ENCODE data around the gene SLC8A2. TPM values are rescaled to one million over a fixed set of nuclear protein-coding genes. Genes with fewer than 3 reads are reported as not detected.

The SLC8A2 gene
- total and polyA plus RNA-seq, 2 of the 8 experiments (the other 6 are each of a cell fraction or from before 2014, with no cell fraction given) = 7.3 to 12.4 TPM

- H2BK5ac ChIP-seq (ENCODE audit: low read depth, low read length) = no peak overlapping the region
- H3K27ac ChIP-seq (ENCODE audit: low read depth, low read length) = no peak overlapping the region
- H3K27me3 ChIP-seq (replicated peaks in 1 of 4; ENCODE audit: control insufficient read depth in 3 of 4, extremely low read depth in 1 of 4, insufficient read depth in 3 of 4, low read length in 3 of 4) = no peaks in the 10 kb centered on the region
- no peak overlapping the region for H2BK120ac ChIP-seq (replicated peaks; ENCODE audit: low read depth, low read length)
- ChIA-PET CTCF (ENCODE audit: partially characterized antibody) (interaction anchor here (0.9 to 11.5 kb wide), 10 partner anchors 12 to 227 kb away, joined by 3 to 80 read pairs (median 4); no protein-coding TSS in a partner anchor), POLR2A (ENCODE audit: partially characterized antibody) (interaction anchor here (1.0 to 2.9 kb wide), 8 partner anchors 8 to 227 kb away, joined by 3 to 11 read pairs (median 4); partner anchors contain the start of gene SLC8A2)
- peaks cover 11% of the 10 kb centered on the region for H3K23me2 ChIP-seq (ENCODE audit: low read depth, low read length)
- peaks cover 0 to 8% (median 3%) of the 10 kb centered on the region in 4 experiments; a peak in 2 of 7 replicates for H3K4me1 ChIP-seq (replicated peaks in 1 of 4; ENCODE audit: control insufficient read depth in 3 of 4, insufficient read depth in 4 of 4, low read length in 3 of 4)
- no peak overlapping the region for H3K4ac ChIP-seq (replicated peaks; ENCODE audit: insufficient read length, low read depth, low read length)
- no peak overlapping the region for H2AK5ac ChIP-seq (ENCODE audit: low read depth, low read length)
- no peaks in the 10 kb centered on the region for H3K79me1 ChIP-seq (ENCODE audit: low read depth, low read length)
- H2BK15ac ChIP-seq (ENCODE audit: low read length) = no peak overlapping the region
- H3K18ac ChIP-seq (ENCODE audit: extremely low read depth, low read length) = no peak overlapping the region; the same call in 1 of the 2 replicates
- H3K23ac ChIP-seq (ENCODE audit: insufficient read length) = no peak overlapping the region
- H4K20me1 ChIP-seq (replicated peaks in 1 of 2; ENCODE audit: control insufficient read depth in 1 of 2, insufficient read depth in 2 of 2, low read length in 2 of 2) = peaks cover 0 to 2% of the 10 kb centered on the region in 2 experiments
- H4K91ac ChIP-seq (replicated peaks; ENCODE audit: insufficient read length, low read length) = no peak overlapping the region
- H3K9me3 ChIP-seq (ENCODE audit: insufficient read depth in 2 of 2, low read depth in 1 of 2, low read length in 1 of 2) = no peaks in the 10 kb centered on the region
- peak overlapping the region; percentile 68; the same call in 1 of the 2 replicates for H2BK12ac ChIP-seq (ENCODE audit: low read depth, low read length)
- H3K9ac ChIP-seq (replicated peaks in 1 of 4; ENCODE audit: extremely low read depth in 1 of 4, low read depth in 3 of 4, low read length in 3 of 4) = peak overlapping the region in 2 of 4 experiments; percentile 4 to 16; a peak in 4 of 7 replicates
- peaks cover 0 to under 1% (median 0%) of the 10 kb centered on the region in 4 experiments; a peak in 1 of 8 replicates for H3K36me3 ChIP-seq (ENCODE audit: control insufficient read depth in 2 of 4, insufficient read depth in 4 of 4, low read length in 3 of 4)
- 3% methylated on average over 12 of the region's 39 CpGs; no CpG with 5 or more reads in 1 of the 2 experiments for whole genome bisulfite sequencing, 2 experiments (ENCODE audit: extremely low coverage in 1 of 2, insufficient coverage in 1 of 2, insufficient read length in 1 of 2, insufficient replicate concordance in 2 of 2, low coverage in 1 of 2, low lambda C conversion rate in 2 of 2, missing lambda C conversion rate in 1 of 2)
- FAIRE-seq (no peak), DNase-seq (ENCODE audit: low read depth in 1 of 2, low spot score in 2 of 2) (peak; percentile 51 to 85)
- H3K56ac ChIP-seq (replicated peaks; ENCODE audit: insufficient read length, low read depth, low read length) = no peak overlapping the region
- H3K4me3 ChIP-seq (ENCODE audit: extremely low read depth in 1 of 4, insufficient read depth in 2 of 4, low read depth in 3 of 4, low read length in 4 of 4) = peak overlapping the region; percentile 52 to 75 (median 66)
- H2BK20ac ChIP-seq (ENCODE audit: low read length) = no peak overlapping the region
- H2AFZ ChIP-seq (ENCODE audit: low read length) = peak overlapping the region; percentile 24; the same call in 1 of the 2 replicates
- H3K4me2 ChIP-seq (ENCODE audit: insufficient read depth in 1 of 2, low read depth in 2 of 2, low read length in 2 of 2) = peak overlapping the region; percentile 62 to 89
- H3K14ac ChIP-seq (ENCODE audit: insufficient read length) = no peak overlapping the region
- H4K8ac ChIP-seq (ENCODE audit: extremely low read depth, insufficient read depth, low read length) = no peak overlapping the region
- no peaks in the 10 kb centered on the region for H3K79me2 ChIP-seq (ENCODE audit: control insufficient read depth in 1 of 2, insufficient read depth in 2 of 2, low read length in 2 of 2)
- TF ChIP-seq SIN3A (conservative IDR thresholded peaks at IDR 0.05 in 1 of 2, IDR thresholded peaks at IDR 0.05 in 1 of 2; ENCODE audit: low read depth in 1 of 2, low read length in 2 of 2) (peak in 1 of 2 experiments; percentile 74; a peak in 2 of 4 replicates), PHF8 (conservative IDR thresholded peaks at IDR 0.05; ENCODE audit: low read depth, low read length) (no peak), KDM4A (IDR thresholded peaks at IDR 0.05; ENCODE audit: low read depth, low read length, severe bottlenecking) (peak; percentile 32), SAP30 (IDR thresholded peaks at IDR 0.05; ENCODE audit: insufficient read depth, insufficient replicate concordance, low read length) (peak; percentile 32), E2F6 (IDR thresholded peaks at IDR 0.05) (peak; percentile 59), YY1 (IDR thresholded peaks at IDR 0.05; ENCODE audit: low read depth, low read length) (peak; percentile 76), MAX (IDR thresholded peaks at IDR 0.05) (peak; percentile 92), EGR1 (IDR thresholded peaks at IDR 0.05; ENCODE audit: borderline replicate concordance, low read depth, low read length) (no peak)
- no peak overlapping the region for H4K5ac ChIP-seq (ENCODE audit: insufficient read length, low read depth, low read length)
These were observed 8.2 kb upstream of the SLC8A2 start for GRCh38 chr19:47479701-47480503.
